ENCODE measurements around the gene SPEG.

The SPEG gene

GRCh38 chr2:219508971-219509779, 74.5 kb downstream of the SPEG start:
- no peak for DNase-seq (ENCODE audit: extremely low read depth in 1 of 2, low read depth in 1 of 2)

- DNase-seq (ENCODE audit: extremely low read depth in 1 of 2, low read depth in 1 of 2) = peak in 1 of 2 donors; percentile 38
Measured at GRCh38 chr2:219509780-219510511, 75.3 kb downstream of the SPEG start.

GRCh38 chr2:219510512-219511135, 76.0 kb downstream of the SPEG start:
- no peak for DNase-seq (ENCODE audit: extremely low read depth in 1 of 2, low read depth in 1 of 2)

- DNase-seq (ENCODE audit: extremely low read depth in 1 of 2, low read depth in 1 of 2) = no peak
Measured at GRCh38 chr2:219511547-219512325, 77.1 kb downstream of the SPEG start.

GRCh38 chr2:219512524-219513216, 78.0 kb downstream of the SPEG start:
- DNase-seq (ENCODE audit: extremely low read depth in 1 of 2, low read depth in 1 of 2) = no peak

- DNase-seq (ENCODE audit: extremely low read depth in 1 of 2, low read depth in 1 of 2) = no peak
Measured at GRCh38 chr2:219513787-219514186, 79.1 kb downstream of the SPEG start.

GRCh38 chr2:219514196-219514761, 79.6 kb downstream of the SPEG start, which contains the start of gene ASIC4:
TSS of gene ASIC4 (plus strand) at chr2:219514482. CDS start at chr2:219514725, 243 bp downstream.
- no peak for DNase-seq (ENCODE audit: extremely low read depth in 1 of 2, low read depth in 1 of 2)

GRCh38 chr2:219514836-219515235, 80.2 kb downstream of the SPEG start:
- DNase-seq (ENCODE audit: extremely low read depth in 1 of 2, low read depth in 1 of 2) = no peak

GRCh38 chr2:219515874-219516629, 81.4 kb downstream of the SPEG start:
- DNase-seq (ENCODE audit: extremely low read depth in 1 of 2, low read depth in 1 of 2) = no peak

- no peak for DNase-seq (ENCODE audit: extremely low read depth in 1 of 2, low read depth in 1 of 2)
Measured at GRCh38 chr2:219516888-219517287, 82.2 kb downstream of the SPEG start.

GRCh38 chr2:219517954-219518778, 83.5 kb downstream of the SPEG start:
- no peak for DNase-seq (ENCODE audit: extremely low read depth in 1 of 2, low read depth in 1 of 2)

GRCh38 chr2:219519526-219519916, 84.9 kb downstream of the SPEG start:
- no peak for DNase-seq (ENCODE audit: extremely low read depth in 1 of 2, low read depth in 1 of 2)

GRCh38 chr2:219520079-219520478, 85.4 kb downstream of the SPEG start:
- DNase-seq (ENCODE audit: extremely low read depth in 1 of 2, low read depth in 1 of 2) = no peak

- no peak for DNase-seq (ENCODE audit: extremely low read depth in 1 of 2, low read depth in 1 of 2)
Measured at GRCh38 chr2:219521066-219521880, 86.6 kb downstream of the SPEG start.

GRCh38 chr2:219522111-219523030, 87.7 kb downstream of the SPEG start:
- no peak for DNase-seq (ENCODE audit: extremely low read depth in 1 of 2, low read depth in 1 of 2)

GRCh38 chr2:219523031-219523671, 88.5 kb downstream of the SPEG start:
- no peak for DNase-seq (ENCODE audit: extremely low read depth in 1 of 2, low read depth in 1 of 2)
